Activated CD4-positive, alpha-beta T cell treated with anti-CD3 and anti-CD28 coated beads, Interleukin-2, amount 10 ng/mL, durations not matched to agents 7 days and 5 days (primary cell): ENCODE data around the gene NPHP4. TPM values are rescaled to one million over a fixed set of nuclear protein-coding genes. Genes with fewer than 3 reads are reported as not detected.

ENCODE experiments used
- CTCF ChIA-PET: fragments of 350-600 bp; sonication (Branson Sonifier 250); formaldehyde crosslinking; loops from one replicate; lab custom pipeline; 2021; ENCODE audit warnings: antibody characterized with exemption; lab: Charles Lee
- POLR2A ChIA-PET: fragments of 350-600 bp; sonication (Branson Sonifier 250); formaldehyde crosslinking; loops from one replicate; lab custom pipeline; 2021; ENCODE audit warnings: antibody characterized with exemption; lab: Charles Lee
- DNase-seq: peaks from one replicate; pipeline ENCODE4 v3.0.0-alpha.2; 2020
- H3K27ac Mint-ChIP-seq: one replicate; pipeline ENCODE4 v1.8.0; 2021; ENCODE audit warnings: mild to moderate bottlenecking, moderate library complexity, mixed read lengths
- H3K27me3 Mint-ChIP-seq: one replicate; pipeline ENCODE4 v1.8.0; 2021; ENCODE audit warnings: mixed read lengths
- H3K36me3 Mint-ChIP-seq: one replicate; pipeline ENCODE4 v1.8.0; 2021; ENCODE audit warnings: low read depth, mixed read lengths
- H3K4me1 Mint-ChIP-seq: one replicate; pipeline ENCODE4 v1.8.0; 2021; ENCODE audit warnings: mixed read lengths
- H3K4me3 Mint-ChIP-seq: one replicate; pipeline ENCODE4 v1.8.0; 2021; ENCODE audit warnings: mild to moderate bottlenecking, moderate library complexity, mixed read lengths
- H3K9me3 Mint-ChIP-seq: one replicate; pipeline ENCODE4 v1.8.0; 2021; ENCODE audit warnings: mixed read lengths
- total RNA-seq, 2 experiments: library from RNA; stranded (reverse); gene quantifications; one replicate each; pipeline ENCODE4 v1.2.3, GENCODE V29; 2021

Gene NPHP4
- total RNA-seq, 2 experiments from 2014 or later = 14.6 to 16.1 TPM

DNA sequence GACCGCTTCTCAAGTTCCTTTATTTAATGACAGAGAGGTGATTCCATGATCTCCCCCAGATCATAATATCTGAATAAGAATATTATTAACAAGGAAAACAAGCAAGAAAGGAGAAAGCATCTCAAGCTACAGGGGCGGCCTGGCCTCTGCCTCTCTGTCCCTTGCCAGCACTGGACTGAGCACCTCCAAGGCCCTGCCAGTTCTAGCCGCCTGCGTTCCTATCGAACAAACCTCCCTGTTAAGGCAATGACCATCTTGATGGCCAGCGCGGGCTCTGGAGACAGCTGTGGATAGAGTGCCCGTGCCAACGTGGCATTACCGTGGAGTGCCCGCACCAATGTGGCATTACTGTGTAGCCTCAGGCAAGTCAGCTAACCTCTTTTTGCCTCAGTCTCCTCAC lies 84.8 kb downstream of the NPHP4 start:
- Mint-ChIP-seq H3K36me3 (no peaks in the 10 kb centered on the region), H3K4me3 (no peak overlapping the region), H3K27me3 (no peaks in the 10 kb centered on the region), H3K9me3 (no peaks in the 10 kb centered on the region), H3K4me1 (no peaks in the 10 kb centered on the region), H3K27ac (no peak overlapping the region)
- ChIA-PET CTCF (no interaction called here), POLR2A (no interaction called here)
- no peak for DNase-seq

DNA sequence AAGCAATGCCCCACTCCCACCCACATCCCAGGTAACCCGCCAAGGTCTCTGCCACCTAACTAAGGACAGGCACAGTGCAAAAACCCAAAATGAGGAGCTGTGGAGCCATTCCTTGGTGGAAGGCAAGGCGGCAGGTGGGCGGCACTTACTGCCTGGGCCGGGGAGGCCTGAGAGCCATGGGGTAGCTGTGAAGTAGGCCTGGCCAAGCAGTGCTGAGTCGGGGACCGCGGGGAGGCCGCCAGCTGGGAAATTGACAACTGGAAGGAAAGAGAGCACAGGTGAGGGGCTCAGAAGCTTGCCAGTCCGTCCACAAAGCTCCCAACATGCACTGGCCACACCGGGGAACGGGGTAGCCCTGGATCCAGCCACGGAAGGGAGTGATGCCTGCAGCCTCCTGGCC lies 85.3 kb downstream of the NPHP4 start:
- no peak overlapping the region for H3K4me3 Mint-ChIP-seq
- CTCF ChIA-PET = interaction anchor here (1.5 kb wide), 1 partner anchor 9 kb away, joined by 7 read pairs; no protein-coding TSS in a partner anchor
- H3K9me3 Mint-ChIP-seq = no peaks in the 10 kb centered on the region
- no peaks in the 10 kb centered on the region for H3K27me3 Mint-ChIP-seq
- DNase-seq = no peak
- no peak overlapping the region for H3K27ac Mint-ChIP-seq
- H3K36me3 Mint-ChIP-seq = no peaks in the 10 kb centered on the region
- no peaks in the 10 kb centered on the region for H3K4me1 Mint-ChIP-seq
- POLR2A ChIA-PET = no interaction called here

DNA sequence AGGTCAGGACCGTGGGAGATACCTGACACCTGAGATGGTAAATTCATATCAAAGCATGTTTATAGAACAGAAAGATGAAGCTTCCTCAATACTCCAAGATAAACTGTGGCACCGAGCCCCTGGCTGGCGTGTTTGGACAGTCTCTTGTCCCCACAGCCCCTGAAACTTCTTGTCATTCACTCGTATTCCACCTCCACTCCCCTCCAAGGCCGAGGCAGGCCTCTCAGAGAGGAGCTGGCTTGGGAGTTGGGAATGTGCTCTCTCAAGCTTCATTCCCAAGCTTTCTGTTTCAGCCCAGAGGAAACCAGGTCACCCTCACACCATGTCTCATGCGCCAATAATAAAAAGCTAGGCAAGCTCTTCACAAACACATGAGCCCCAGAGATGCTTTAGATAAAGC lies 86.1 kb downstream of the NPHP4 start:
- ChIA-PET CTCF (interaction anchor here (1.5 kb wide), 1 partner anchor 9 kb away, joined by 7 read pairs; no protein-coding TSS in a partner anchor), POLR2A (no interaction called here)
- no peak overlapping the region for H3K4me3 Mint-ChIP-seq
- H3K27ac Mint-ChIP-seq = no peak overlapping the region
- H3K36me3 Mint-ChIP-seq = no peaks in the 10 kb centered on the region
- H3K27me3 Mint-ChIP-seq = no peaks in the 10 kb centered on the region
- DNase-seq = no peak
- no peaks in the 10 kb centered on the region for H3K9me3 Mint-ChIP-seq
- no peaks in the 10 kb centered on the region for H3K4me1 Mint-ChIP-seq

DNA sequence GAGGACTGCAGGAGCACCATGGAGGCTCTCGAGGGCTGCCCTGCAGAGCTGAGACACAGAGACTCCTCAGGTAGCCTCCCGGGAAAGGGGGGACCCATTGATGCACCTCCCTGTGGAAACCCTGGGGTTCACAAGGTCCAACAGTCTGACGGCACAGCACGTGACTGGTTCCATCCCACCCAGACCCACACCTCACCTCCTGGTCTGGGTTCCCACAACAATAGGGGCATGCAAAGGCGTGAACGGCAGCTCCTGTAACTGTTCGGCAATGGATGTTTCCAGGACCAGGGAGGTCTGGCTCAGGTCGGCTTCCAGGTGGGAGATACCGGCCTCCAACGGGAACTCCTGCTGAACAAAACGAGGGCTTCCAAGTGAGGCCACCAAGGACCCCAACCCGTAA lies 86.8 kb downstream of the NPHP4 start:
- CTCF ChIA-PET = no interaction called here
- H3K4me3 Mint-ChIP-seq = no peak overlapping the region
- no peaks in the 10 kb centered on the region for H3K4me1 Mint-ChIP-seq
- H3K27me3 Mint-ChIP-seq = no peaks in the 10 kb centered on the region
- POLR2A ChIA-PET = no interaction called here
- no peaks in the 10 kb centered on the region for H3K36me3 Mint-ChIP-seq
- DNase-seq = no peak
- no peak overlapping the region for H3K27ac Mint-ChIP-seq
- H3K9me3 Mint-ChIP-seq = no peaks in the 10 kb centered on the region

DNA sequence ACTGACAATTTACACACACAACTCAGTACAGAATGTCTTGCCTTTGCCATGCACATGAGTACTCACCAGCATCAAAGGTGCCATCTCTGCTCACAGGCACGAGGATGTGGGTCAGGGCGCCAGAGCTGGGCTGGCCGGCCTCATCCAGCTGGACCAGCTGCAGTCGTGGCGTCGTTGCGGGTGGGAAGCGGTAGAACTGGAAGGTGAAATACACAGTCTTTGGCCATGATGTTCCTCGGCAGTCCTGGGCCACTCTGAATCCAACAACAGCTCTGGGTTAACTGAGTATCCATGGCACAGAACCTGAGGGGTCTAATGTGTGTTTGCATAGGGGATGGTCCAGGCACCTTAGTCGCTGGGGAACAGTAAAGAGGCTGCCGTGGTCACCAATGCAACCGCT lies 87.7 kb downstream of the NPHP4 start:
- no peaks in the 10 kb centered on the region for H3K27me3 Mint-ChIP-seq
- H3K9me3 Mint-ChIP-seq = no peaks in the 10 kb centered on the region
- H3K4me1 Mint-ChIP-seq = no peaks in the 10 kb centered on the region
- POLR2A ChIA-PET = no interaction called here
- H3K4me3 Mint-ChIP-seq = no peak overlapping the region
- no peaks in the 10 kb centered on the region for H3K36me3 Mint-ChIP-seq
- H3K27ac Mint-ChIP-seq = no peak overlapping the region
- no peak for DNase-seq
- CTCF ChIA-PET = no interaction called here

DNA sequence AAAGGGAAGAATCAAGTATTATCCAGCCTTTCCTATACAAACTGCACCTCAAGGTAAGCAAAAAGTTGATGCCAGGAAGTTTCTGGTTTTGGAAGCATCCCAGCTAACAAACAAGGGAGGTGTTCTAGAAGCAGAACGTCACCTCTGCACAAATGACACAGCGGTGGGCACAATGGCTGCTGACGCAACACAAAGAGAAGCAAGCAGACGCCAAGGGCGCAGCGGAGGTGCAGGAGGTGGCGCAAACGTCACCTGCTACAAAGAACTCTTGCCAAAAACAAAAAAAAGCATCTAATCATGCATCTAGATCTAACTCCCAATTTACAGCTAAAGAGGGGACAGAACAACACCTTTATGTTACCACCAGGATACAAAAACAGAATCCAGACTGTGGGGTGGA lies 88.5 kb downstream of the NPHP4 start:
- Mint-ChIP-seq H3K27ac (no peak overlapping the region), H3K9me3 (no peaks in the 10 kb centered on the region), H3K4me3 (no peak overlapping the region), H3K36me3 (no peaks in the 10 kb centered on the region), H3K27me3 (no peaks in the 10 kb centered on the region), H3K4me1 (no peaks in the 10 kb centered on the region)
- CTCF ChIA-PET = no interaction called here
- DNase-seq = no peak
- POLR2A ChIA-PET = no interaction called here

DNA sequence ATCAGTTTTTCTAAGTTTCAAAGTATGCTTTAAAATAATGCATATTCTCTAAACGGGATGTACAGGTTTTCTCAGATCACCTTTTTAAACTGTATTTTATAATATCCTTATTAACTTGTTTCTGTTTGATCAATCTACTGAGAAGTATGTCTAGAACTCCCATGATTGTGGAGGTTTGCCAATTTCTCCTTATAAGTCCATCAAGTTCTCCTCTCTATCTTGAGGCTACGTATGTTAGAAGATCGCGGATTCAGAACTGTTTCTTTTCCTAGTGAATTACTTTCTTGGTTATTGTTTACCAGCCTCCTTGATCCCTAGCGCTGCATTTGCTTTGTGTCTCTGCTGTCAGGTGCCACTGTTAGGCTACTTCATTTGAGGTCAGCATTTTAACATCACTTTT lies 89.2 kb downstream of the NPHP4 start:
- ChIA-PET CTCF (interaction anchor here (1.6 kb wide), 1 partner anchor 22 kb away, joined by 3 read pairs; no protein-coding TSS in a partner anchor), POLR2A (no interaction called here)
- Mint-ChIP-seq H3K9me3 (no peaks in the 10 kb centered on the region), H3K4me3 (no peak overlapping the region), H3K27ac (no peak overlapping the region), H3K4me1 (no peaks in the 10 kb centered on the region), H3K27me3 (no peaks in the 10 kb centered on the region), H3K36me3 (no peaks in the 10 kb centered on the region)
- no peak for DNase-seq

DNA sequence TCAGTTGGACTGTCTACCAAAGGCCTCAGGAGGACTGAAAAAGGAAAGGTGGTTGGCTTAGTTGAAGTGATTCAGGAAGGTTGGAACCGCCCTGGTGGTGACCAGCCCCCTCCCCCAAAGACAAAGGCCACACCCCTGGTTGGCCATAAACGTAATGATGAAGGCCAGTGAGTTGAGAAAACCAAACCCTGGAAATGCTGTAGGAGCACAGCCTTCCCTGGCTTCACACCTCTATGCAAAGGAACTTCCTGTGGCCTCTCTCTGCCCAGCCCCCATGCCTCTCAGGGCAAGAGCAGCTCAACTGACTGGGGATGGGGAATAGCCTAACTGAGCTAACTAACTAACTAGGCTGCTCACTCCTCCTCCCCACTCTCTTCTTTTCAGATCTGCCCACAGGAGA lies 90.4 kb downstream of the NPHP4 start:
- Mint-ChIP-seq H3K4me3 (no peak overlapping the region), H3K36me3 (no peaks in the 10 kb centered on the region), H3K27me3 (no peaks in the 10 kb centered on the region), H3K9me3 (no peaks in the 10 kb centered on the region), H3K27ac (no peak overlapping the region), H3K4me1 (no peaks in the 10 kb centered on the region)
- DNase-seq = no peak
- ChIA-PET CTCF (interaction anchor here (1.6 kb wide), 1 partner anchor 20 kb away, joined by 3 read pairs; no protein-coding TSS in a partner anchor), POLR2A (no interaction called here)

DNA sequence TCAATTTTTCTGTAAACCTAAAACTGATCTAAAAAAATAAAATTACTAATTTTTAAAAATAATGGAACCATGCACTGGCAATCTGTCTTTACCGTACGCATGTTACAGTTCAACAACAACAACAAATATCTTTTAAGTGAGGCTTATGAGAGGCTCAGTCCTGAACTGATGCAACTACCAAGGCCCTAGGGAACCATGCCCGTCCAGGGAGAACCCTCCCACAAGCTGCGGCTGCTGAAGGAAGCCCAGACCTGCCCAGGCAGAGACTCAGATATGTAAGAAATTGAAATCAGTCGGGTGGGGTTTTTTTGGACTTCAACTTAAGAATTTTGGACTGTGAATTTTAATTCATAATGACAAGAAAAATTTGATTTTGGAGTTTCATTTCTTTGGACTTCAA lies 91.1 kb downstream of the NPHP4 start:
- Mint-ChIP-seq H3K36me3 (no peaks in the 10 kb centered on the region), H3K27ac (no peak overlapping the region), H3K4me1 (no peaks in the 10 kb centered on the region), H3K4me3 (no peak overlapping the region), H3K27me3 (no peaks in the 10 kb centered on the region), H3K9me3 (no peaks in the 10 kb centered on the region)
- POLR2A ChIA-PET = no interaction called here
- DNase-seq = no peak
- CTCF ChIA-PET = interaction anchor here (1.0 kb wide), 1 partner anchor 8 kb away, joined by 3 read pairs; no protein-coding TSS in a partner anchor

DNA sequence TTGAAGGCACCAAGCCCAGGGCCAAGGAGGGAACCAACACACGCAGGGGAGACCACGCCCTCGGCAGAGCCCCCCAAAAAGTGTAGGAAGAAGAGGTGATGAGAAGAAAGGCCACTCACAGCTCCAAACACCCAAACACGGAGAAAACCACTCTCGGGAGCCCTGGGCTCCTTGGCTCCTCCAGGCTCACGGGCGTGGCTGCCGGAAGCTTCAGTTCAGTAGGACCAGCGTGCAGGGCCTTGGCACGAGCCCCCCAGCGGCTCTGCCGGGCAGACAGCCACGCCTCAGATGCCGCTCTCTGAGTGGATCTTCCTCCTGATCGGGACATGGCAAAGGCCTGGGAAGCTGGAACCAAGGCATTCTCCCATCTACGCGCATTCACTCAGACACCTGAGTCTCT lies 94.0 kb downstream of the NPHP4 start:
- POLR2A ChIA-PET = no interaction called here
- H3K27ac Mint-ChIP-seq = no peak overlapping the region
- H3K27me3 Mint-ChIP-seq = no peaks in the 10 kb centered on the region

DNA sequence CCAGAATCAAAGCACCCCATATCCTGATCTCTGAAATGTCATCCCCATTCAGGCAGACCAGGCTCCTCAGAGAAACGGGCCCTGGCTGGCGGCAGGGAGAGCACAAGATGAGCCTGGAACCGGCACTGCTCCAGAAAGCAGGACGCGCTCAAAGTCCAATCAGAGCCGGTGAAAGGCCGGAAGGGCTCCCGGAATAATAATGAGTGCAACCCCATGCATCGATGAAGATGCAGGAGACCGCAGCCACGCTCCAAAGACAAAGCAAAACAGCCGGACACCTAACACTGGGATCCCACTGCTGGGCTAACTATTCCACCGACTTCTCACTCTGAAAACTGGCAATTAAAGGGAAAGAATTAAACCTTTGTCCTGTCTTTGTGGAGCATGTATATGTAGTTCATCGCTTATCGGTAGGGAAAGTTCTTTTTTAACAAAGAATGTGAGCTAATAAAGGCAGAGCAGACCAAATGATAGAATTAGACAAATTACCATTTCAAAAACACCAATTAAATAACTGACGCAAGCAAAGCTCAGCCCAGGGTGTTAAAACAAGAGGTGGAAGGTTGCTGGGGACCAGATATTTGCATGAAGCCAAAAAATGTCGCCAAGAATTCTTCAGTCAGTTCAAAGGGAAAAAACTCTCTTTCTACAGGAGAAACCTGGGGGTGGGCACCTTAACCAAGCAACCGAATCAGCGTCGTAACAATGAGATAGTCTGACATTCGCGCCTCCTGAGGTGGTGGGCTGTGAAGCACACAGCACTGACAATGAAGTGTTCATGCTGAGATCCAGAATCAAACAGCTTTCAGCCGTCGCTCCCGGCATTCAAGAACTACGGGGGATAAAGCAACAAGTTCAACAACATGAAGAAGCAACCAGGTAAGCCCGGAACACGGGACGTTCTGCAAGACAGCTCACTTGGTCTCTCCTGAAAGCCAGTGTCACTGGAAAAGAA lies 95.2 kb downstream of the NPHP4 start:
- H3K9me3 Mint-ChIP-seq = no peaks in the 10 kb centered on the region
- POLR2A ChIA-PET = no interaction called here
- DNase-seq = no peak
- no peaks in the 10 kb centered on the region for H3K36me3 Mint-ChIP-seq
- no peak overlapping the region for H3K27ac Mint-ChIP-seq
- no peak overlapping the region for H3K4me3 Mint-ChIP-seq
- CTCF ChIA-PET = no interaction called here
- H3K4me1 Mint-ChIP-seq = no peaks in the 10 kb centered on the region
- H3K27me3 Mint-ChIP-seq = no peaks in the 10 kb centered on the region

More for the DNA sequence above, 94.0 kb downstream of the NPHP4 start:
- Mint-ChIP-seq H3K36me3 (no peaks in the 10 kb centered on the region), H3K4me1 (no peaks in the 10 kb centered on the region), H3K4me3 (no peak overlapping the region), H3K9me3 (no peaks in the 10 kb centered on the region)
- DNase-seq = no peak
- CTCF ChIA-PET = no interaction called here

DNA sequence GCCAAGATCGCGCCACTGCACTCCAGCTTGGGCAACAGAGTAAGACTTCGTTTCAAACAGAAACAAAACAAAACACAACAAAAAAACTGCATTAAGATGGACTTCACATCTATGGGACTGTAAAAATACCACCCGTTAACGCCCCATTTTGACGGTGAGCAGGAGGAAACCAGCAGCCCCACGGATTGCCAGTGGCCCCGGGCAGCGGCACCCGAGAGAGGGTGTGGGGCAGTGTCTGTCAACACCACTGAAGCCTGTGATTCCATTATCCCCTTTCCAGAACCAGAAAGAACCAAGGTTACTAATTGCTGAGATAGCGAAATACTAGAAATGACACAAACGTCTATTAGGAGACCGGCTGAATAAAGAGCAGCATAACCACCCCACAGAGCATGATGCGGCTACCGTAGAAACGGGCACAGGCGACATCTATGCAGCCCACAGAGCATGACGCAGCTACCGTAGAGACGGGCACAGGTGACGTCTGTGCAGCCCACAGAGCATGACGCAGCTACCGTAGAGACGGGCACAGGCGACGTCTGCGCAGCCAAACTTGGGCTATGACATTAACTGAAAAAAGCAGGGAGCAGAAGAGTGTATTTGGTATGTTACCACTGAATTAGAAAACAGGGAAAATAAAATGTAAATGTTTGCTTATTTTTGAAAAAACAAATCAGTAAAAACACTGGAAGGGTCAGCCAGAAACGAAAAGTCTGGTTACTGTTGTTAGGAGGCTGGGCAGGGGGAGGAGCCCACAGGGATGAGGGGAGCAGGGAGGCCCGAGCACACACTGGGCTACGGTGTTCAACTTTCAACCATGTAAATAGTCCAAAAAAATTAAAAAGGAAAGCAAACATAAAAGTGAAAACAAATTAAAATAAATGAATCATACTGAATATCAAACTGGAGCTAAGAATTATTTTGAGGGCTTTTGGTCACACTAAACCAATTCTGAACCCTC lies 96.5 kb downstream of the NPHP4 start:
- H3K27ac Mint-ChIP-seq = no peak overlapping the region
- POLR2A ChIA-PET = no interaction called here
- H3K4me3 Mint-ChIP-seq = no peak overlapping the region
- H3K27me3 Mint-ChIP-seq = no peaks in the 10 kb centered on the region
- CTCF ChIA-PET = interaction anchor here (0.6 kb wide), 1 partner anchor 137 kb away, joined by 4 read pairs; no protein-coding TSS in a partner anchor
- no peaks in the 10 kb centered on the region for H3K4me1 Mint-ChIP-seq
- no peaks in the 10 kb centered on the region for H3K36me3 Mint-ChIP-seq
- no peak for DNase-seq
- no peaks in the 10 kb centered on the region for H3K9me3 Mint-ChIP-seq
